ENCODE measurements around the gene KLB.

GRCh38 chr4:39455486-39455885 is 48.8 kb downstream of the KLB start:
- TF ChIP-seq GATA2 (IDR thresholded peaks at IDR 0.05; ENCODE audit: low read depth, low read length) (no peak), GATA3 (IDR thresholded peaks at IDR 0.05; ENCODE audit: low read depth, low read length) (no peak)
